Measurements from ENCODE around the gene AJAP1.

DNA sequence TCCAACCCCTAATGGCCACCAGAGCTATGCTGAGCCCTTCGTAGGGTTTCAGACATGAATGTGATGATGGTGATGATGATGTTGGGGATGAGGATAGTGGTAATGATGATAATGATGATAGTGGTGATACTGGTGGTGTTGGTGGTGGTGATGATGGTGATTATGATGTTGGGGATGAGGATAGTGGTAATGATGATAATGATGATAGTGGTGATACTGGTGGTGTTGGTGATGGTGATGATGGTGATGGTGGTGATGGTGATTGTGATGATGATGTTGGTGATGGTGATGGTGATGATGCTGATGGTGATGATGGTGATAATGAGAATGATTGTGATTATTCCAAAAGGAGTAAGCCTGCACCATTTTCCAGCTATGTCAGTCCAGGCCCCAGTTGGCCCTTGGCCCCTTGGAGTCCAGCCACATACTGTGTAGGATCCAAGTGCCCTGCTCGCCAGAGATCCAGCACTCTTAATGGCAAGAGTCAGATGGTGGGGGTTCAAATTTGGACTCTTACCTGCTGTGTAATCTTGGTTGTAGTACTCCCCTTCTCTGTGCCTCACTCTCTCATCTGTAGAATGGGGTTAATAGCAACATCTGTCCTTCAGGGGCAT, 28.3 kb downstream of the AJAP1 start:
- TF ChIP-seq, protein P1, sequence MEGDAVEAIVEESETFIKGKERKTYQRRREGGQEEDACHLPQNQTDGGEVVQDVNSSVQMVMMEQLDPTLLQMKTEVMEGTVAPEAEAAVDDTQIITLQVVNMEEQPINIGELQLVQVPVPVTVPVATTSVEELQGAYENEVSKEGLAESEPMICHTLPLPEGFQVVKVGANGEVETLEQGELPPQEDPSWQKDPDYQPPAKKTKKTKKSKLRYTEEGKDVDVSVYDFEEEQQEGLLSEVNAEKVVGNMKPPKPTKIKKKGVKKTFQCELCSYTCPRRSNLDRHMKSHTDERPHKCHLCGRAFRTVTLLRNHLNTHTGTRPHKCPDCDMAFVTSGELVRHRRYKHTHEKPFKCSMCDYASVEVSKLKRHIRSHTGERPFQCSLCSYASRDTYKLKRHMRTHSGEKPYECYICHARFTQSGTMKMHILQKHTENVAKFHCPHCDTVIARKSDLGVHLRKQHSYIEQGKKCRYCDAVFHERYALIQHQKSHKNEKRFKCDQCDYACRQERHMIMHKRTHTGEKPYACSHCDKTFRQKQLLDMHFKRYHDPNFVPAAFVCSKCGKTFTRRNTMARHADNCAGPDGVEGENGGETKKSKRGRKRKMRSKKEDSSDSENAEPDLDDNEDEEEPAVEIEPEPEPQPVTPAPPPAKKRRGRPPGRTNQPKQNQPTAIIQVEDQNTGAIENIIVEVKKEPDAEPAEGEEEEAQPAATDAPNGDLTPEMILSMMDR (IDR thresholded peaks at IDR 0.05; ENCODE audit: low read length), result no peak
- TF ChIP-seq EZH2 (optimal IDR thresholded peaks at IDR 0.05; ENCODE audit: low read depth, low read length) (no peak), EZH2phosphoT487 (IDR thresholded peaks at IDR 0.05; ENCODE audit: low read length) (no peak)

Data from MM.1S (cell line).